ENCODE results near the gene SEC14L6.

DNA sequence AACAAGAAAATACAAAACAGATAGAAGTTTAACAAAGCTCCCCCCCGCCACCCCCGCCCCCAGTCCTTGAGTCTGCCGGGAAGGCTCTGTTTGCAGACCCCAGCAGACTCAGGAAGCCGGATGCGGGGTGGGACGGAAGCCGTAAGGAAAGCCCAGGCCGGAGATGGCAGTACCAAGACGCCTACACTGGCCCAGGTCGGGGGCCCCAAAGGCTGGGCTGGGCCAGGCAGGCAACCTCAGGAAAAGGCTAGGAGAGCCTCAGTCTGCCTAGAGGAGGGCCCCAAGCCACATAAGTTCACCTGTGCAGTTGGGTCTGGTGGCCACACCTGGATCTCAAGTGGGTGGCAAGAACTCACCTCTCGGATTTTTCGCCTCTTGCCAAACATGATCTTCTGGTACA lies 31.9 kb upstream of the SEC14L6 start:
- TF ChIP-seq, protein P1, sequence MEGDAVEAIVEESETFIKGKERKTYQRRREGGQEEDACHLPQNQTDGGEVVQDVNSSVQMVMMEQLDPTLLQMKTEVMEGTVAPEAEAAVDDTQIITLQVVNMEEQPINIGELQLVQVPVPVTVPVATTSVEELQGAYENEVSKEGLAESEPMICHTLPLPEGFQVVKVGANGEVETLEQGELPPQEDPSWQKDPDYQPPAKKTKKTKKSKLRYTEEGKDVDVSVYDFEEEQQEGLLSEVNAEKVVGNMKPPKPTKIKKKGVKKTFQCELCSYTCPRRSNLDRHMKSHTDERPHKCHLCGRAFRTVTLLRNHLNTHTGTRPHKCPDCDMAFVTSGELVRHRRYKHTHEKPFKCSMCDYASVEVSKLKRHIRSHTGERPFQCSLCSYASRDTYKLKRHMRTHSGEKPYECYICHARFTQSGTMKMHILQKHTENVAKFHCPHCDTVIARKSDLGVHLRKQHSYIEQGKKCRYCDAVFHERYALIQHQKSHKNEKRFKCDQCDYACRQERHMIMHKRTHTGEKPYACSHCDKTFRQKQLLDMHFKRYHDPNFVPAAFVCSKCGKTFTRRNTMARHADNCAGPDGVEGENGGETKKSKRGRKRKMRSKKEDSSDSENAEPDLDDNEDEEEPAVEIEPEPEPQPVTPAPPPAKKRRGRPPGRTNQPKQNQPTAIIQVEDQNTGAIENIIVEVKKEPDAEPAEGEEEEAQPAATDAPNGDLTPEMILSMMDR (IDR thresholded peaks at IDR 0.05; ENCODE audit: low read depth, low read length, poor library complexity, severe bottlenecking): no peak
- no peak for TF ChIP-seq EZH2phosphoT487 (IDR thresholded peaks at IDR 0.05; ENCODE audit: borderline replicate concordance, low read length)

All from DOHH2 (cell line).